HG03439 (cell line): ENCODE measurements around the gene MYLK4.

Source experiments
- ATAC-seq: cut with Tn5 transposase; IDR thresholded peaks from one replicate; pipeline ENCODE4 v1.9.1; 2021; ENCODE audit warnings: mild to moderate bottlenecking, moderate library complexity; ENCODE audit not compliant: unreplicated experiment

Gene MYLK4

GRCh38 chr6:2737885-2738284, 12.8 kb downstream of the MYLK4 start:
- ATAC-seq, result no peak

GRCh38 chr6:2734488-2735166, 16.1 kb downstream of the MYLK4 start:
- no peak for ATAC-seq

GRCh38 chr6:2733736-2734480, 16.8 kb downstream of the MYLK4 start:
- no peak for ATAC-seq

GRCh38 chr6:2733324-2733723, 17.4 kb downstream of the MYLK4 start:
- ATAC-seq, result peak; percentile 82

GRCh38 chr6:2732503-2733089, 18.1 kb downstream of the MYLK4 start:
- no peak for ATAC-seq

GRCh38 chr6:2731281-2731909, 19.3 kb downstream of the MYLK4 start:
- ATAC-seq, result no peak

- ATAC-seq, result no peak
These were observed 20.2 kb downstream of the MYLK4 start for GRCh38 chr6:2730353-2731107.

GRCh38 chr6:2729921-2730320, 20.8 kb downstream of the MYLK4 start:
- no peak for ATAC-seq

GRCh38 chr6:2725999-2726567, 24.6 kb downstream of the MYLK4 start:
- no peak for ATAC-seq

GRCh38 chr6:2725364-2725988, 25.2 kb downstream of the MYLK4 start:
- no peak for ATAC-seq

GRCh38 chr6:2721219-2721618, 29.5 kb downstream of the MYLK4 start:
- ATAC-seq, result no peak

GRCh38 chr6:2719093-2719455, 31.6 kb downstream of the MYLK4 start:
- no peak for ATAC-seq

GRCh38 chr6:2718334-2719092, 32.2 kb downstream of the MYLK4 start:
- no peak for ATAC-seq

GRCh38 chr6:2716936-2717700, 33.6 kb downstream of the MYLK4 start:
- ATAC-seq, result no peak

GRCh38 chr6:2715737-2716136, 35.0 kb downstream of the MYLK4 start:
- ATAC-seq, result no peak

GRCh38 chr6:2714111-2714895, 36.4 kb downstream of the MYLK4 start:
- no peak for ATAC-seq

GRCh38 chr6:2713473-2714110, 37.1 kb downstream of the MYLK4 start:
- ATAC-seq, result no peak

- ATAC-seq, result no peak
These were observed 38.6 kb downstream of the MYLK4 start for GRCh38 chr6:2712102-2712501.
